OCI-LY1 (cell line): Measurements from ENCODE around the gene IL18R1.

Source experiments
- H2AFZ ChIP-seq: fragments of 200-600 bp; sonication (generic), shearing (Covaris generic); 2 replicates; pipeline ENCODE4 v1.6.0; 2014; ENCODE audit warnings: antibody characterized with exemption, mild to moderate bottlenecking, low read length
- H3F3A ChIP-seq: fragments of 200-600 bp; sonication (generic), shearing (Covaris generic); 2 replicates; pipeline ENCODE4 v1.6.0; 2014; ENCODE audit warnings: mild to moderate bottlenecking, antibody characterized with exemption, low read length, moderate library complexity; ENCODE audit not compliant: insufficient read depth
- H3K27ac ChIP-seq: fragments of 200-600 bp; sonication (generic); 2 replicates; pipeline ENCODE4 v1.5.1; 2014; ENCODE audit warnings: low read length, mixed run types, mild to moderate bottlenecking, low read depth; ENCODE audit not compliant: poor library complexity, severe bottlenecking
- H3K27me3 ChIP-seq: fragments of 200-600 bp; sonication (generic); 2 replicates; pipeline ENCODE4 v1.6.0; 2014; ENCODE audit warnings: antibody characterized with exemption, mild to moderate bottlenecking, low read length, moderate library complexity; ENCODE audit not compliant: insufficient read depth
- H3K36me3 ChIP-seq: fragments of 200-600 bp; sonication (generic); 2 replicates; pipeline ENCODE4 v1.6.1; 2014; ENCODE audit warnings: mild to moderate bottlenecking, antibody characterized with exemption, low read length, moderate library complexity, mixed read lengths; ENCODE audit not compliant: insufficient read depth
- H3K4me1 ChIP-seq: fragments of 200-600 bp; sonication (generic); 2 replicates; pipeline ENCODE4 v1.5.1; 2014; ENCODE audit warnings: mild to moderate bottlenecking, low read length, moderate library complexity; ENCODE audit not compliant: insufficient read depth, severe bottlenecking
- H3K4me2 ChIP-seq: fragments of 200-600 bp; sonication (generic), shearing (Covaris generic); 2 replicates; pipeline ENCODE4 v1.6.1; 2014; ENCODE audit warnings: low read length
- H3K4me3 ChIP-seq: fragments of 200-600 bp; sonication (generic); 2 replicates; pipeline ENCODE4 v1.5.1; 2014; ENCODE audit warnings: low read length, low read depth, mild to moderate bottlenecking, mixed read lengths; ENCODE audit not compliant: poor library complexity, severe bottlenecking
- H3K79me2 ChIP-seq: fragments of 200-600 bp; shearing (Covaris generic); 2 replicates; pipeline ENCODE4 v1.6.1; 2016; ENCODE audit warnings: mixed run types, low read length, mixed read lengths; ENCODE audit not compliant: insufficient read depth
- H3K9ac ChIP-seq: fragments of 200-600 bp; sonication (generic), shearing (Covaris generic); 2 replicates; pipeline ENCODE4 v1.6.1; 2014; ENCODE audit warnings: mild to moderate bottlenecking, low read length, mixed read lengths
- H3K9me2 ChIP-seq: fragments of 200-600 bp; sonication (generic), shearing (Covaris generic); 2 replicates; pipeline ENCODE4 v1.6.1; 2014; ENCODE audit warnings: low read depth, mild to moderate bottlenecking, low read length, mixed read lengths
- H3K9me3 ChIP-seq: fragments of 200-600 bp; shearing (Covaris generic); 2 replicates; pipeline ENCODE4 v1.6.1; 2014; ENCODE audit warnings: low read length, mixed read lengths
- H4K20me1 ChIP-seq: fragments of 200-600 bp; sonication (generic), shearing (Covaris generic); 2 replicates; pipeline ENCODE4 v1.6.0; 2016; ENCODE audit warnings: mild to moderate bottlenecking, low read length; ENCODE audit not compliant: insufficient read depth
- EZH2 ChIP-seq: fragments of 200-600 bp; sonication (generic), shearing (Covaris generic); IDR thresholded peaks from 2 replicates; pipeline ENCODE4 v1.8.0; 2017; ENCODE audit warnings: borderline replicate concordance, mixed run types, mild to moderate bottlenecking, antibody characterized with exemption, low read length, moderate library complexity, mixed read lengths
- TF ChIP-seq, protein P1 (sequence below): fragments of 200-600 bp; sonication (generic), shearing (Covaris generic); IDR thresholded peaks from 2 replicates; pipeline ENCODE4 v1.5.1; 2017; ENCODE audit warnings: mild to moderate bottlenecking, antibody characterized with exemption, low read length, moderate library complexity, mixed read lengths

The IL18R1 gene

GRCh38 chr2:102446936-102447335, 91.3 kb downstream of the IL18R1 start:
- Histone ChIP-seq H3K4me3 (no peak overlapping the region), H2AFZ (no peak overlapping the region), H3F3A (no peaks in the 10 kb centered on the region), H3K9me3 (no peaks in the 10 kb centered on the region), H3K4me2 (no peak overlapping the region), H4K20me1 (no peaks in the 10 kb centered on the region), H3K9ac (no peak overlapping the region), H3K27ac (no peak overlapping the region), H3K27me3 (no peaks in the 10 kb centered on the region), H3K36me3 (no peaks in the 10 kb centered on the region), H3K4me1 (no peaks in the 10 kb centered on the region), H3K79me2 (no peaks in the 10 kb centered on the region), H3K9me2 (no peaks in the 10 kb centered on the region)
- TF ChIP-seq, protein P1, sequence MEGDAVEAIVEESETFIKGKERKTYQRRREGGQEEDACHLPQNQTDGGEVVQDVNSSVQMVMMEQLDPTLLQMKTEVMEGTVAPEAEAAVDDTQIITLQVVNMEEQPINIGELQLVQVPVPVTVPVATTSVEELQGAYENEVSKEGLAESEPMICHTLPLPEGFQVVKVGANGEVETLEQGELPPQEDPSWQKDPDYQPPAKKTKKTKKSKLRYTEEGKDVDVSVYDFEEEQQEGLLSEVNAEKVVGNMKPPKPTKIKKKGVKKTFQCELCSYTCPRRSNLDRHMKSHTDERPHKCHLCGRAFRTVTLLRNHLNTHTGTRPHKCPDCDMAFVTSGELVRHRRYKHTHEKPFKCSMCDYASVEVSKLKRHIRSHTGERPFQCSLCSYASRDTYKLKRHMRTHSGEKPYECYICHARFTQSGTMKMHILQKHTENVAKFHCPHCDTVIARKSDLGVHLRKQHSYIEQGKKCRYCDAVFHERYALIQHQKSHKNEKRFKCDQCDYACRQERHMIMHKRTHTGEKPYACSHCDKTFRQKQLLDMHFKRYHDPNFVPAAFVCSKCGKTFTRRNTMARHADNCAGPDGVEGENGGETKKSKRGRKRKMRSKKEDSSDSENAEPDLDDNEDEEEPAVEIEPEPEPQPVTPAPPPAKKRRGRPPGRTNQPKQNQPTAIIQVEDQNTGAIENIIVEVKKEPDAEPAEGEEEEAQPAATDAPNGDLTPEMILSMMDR, result no peak
- TF ChIP-seq EZH2, result no peak
